ENCODE results near the gene DNAH10. TPM values are rescaled to one million over a fixed set of nuclear protein-coding genes. Genes with fewer than 3 reads are reported as not detected.

The DNAH10 gene
- total and polyA plus RNA-seq, 11 donors, result 0.04 to 0.45 (median 0.23) TPM; not detected in 4

- no peak overlapping the region for H3K27ac ChIP-seq
- 58 to 74% (median 70%) methylated on average over 2 of the region's 2 CpGs for WGBS, 4 donors
- ATAC-seq, result no peak
- peaks cover 0 to 21% (median 9%) of the 10 kb centered on the region in 12 donors for H3K9me3 ChIP-seq
- H3K4me3 ChIP-seq, result no peak overlapping the region
- DNase-seq, result no peak
- H3K36me3 ChIP-seq, result no peaks in the 10 kb centered on the region
- intact Hi-C loops (cut with DNase I), result no loop called here
- H3K4me1 ChIP-seq, result no peaks in the 10 kb centered on the region
- TF ChIP-seq POLR2A (IDR thresholded peaks at IDR 0.05), result no peak
- TF ChIP-seq CTCF (IDR thresholded peaks at IDR 0.05), result no peak
- H3K27me3 ChIP-seq, result no peaks in the 10 kb centered on the region
Observed at GRCh38 chr12:123815968-123816367, 53.9 kb downstream of the DNAH10 start.

- peaks cover 0 to 21% (median 9%) of the 10 kb centered on the region in 12 donors for H3K9me3 ChIP-seq
- no peaks in the 10 kb centered on the region for H3K4me1 ChIP-seq
- TF ChIP-seq POLR2A (IDR thresholded peaks at IDR 0.05) (no peak), CTCF (IDR thresholded peaks at IDR 0.05) (no peak)
- no peak overlapping the region for H3K4me3 ChIP-seq
- H3K27me3 ChIP-seq, result peaks cover 0 to under 1% (median 0%) of the 10 kb centered on the region in 9 donors
- H3K27ac ChIP-seq, result no peak overlapping the region
- intact Hi-C loops (cut with DNase I), result no loop called here
- DNase-seq, result no peak
- 91 to 97% (median 94%) methylated on average over 4 of the region's 4 CpGs for WGBS, 4 donors
- ATAC-seq, result no peak
- no peaks in the 10 kb centered on the region for H3K36me3 ChIP-seq
Observed at GRCh38 chr12:123816896-123817537, 54.9 kb downstream of the DNAH10 start.

GRCh38 chr12:123822804-123823203 lies 60.7 kb downstream of the DNAH10 start:
- WGBS, 4 donors, result 79 to 91% (median 86%) methylated on average over 6 of the region's 6 CpGs
- TF ChIP-seq CTCF (IDR thresholded peaks at IDR 0.05), result no peak
- no peak for TF ChIP-seq POLR2A (IDR thresholded peaks at IDR 0.05)
- no peaks in the 10 kb centered on the region for H3K4me1 ChIP-seq
- ATAC-seq (no peak), DNase-seq (no peak)
- H3K27ac ChIP-seq, result no peak overlapping the region
- peaks cover 0 to 5% (median 0%) of the 10 kb centered on the region in 9 donors for H3K27me3 ChIP-seq
- H3K4me3 ChIP-seq, result no peak overlapping the region
- no peaks in the 10 kb centered on the region for H3K36me3 ChIP-seq
- H3K9me3 ChIP-seq, result peaks cover 0 to 10% (median 0%) of the 10 kb centered on the region in 12 donors
- intact Hi-C loops (cut with DNase I), result no loop called here

GRCh38 chr12:123828120-123828519 lies 66.0 kb downstream of the DNAH10 start:
- DNase-seq (no peak), ATAC-seq (no peak)
- Histone ChIP-seq H3K4me3 (no peak overlapping the region), H3K36me3 (no peaks in the 10 kb centered on the region), H3K27ac (no peak overlapping the region), H3K27me3 (no peaks in the 10 kb centered on the region), H3K4me1 (no peaks in the 10 kb centered on the region), H3K9me3 (peaks cover 0 to 17% (median 0%) of the 10 kb centered on the region in 12 donors)
- intact Hi-C loops (cut with DNase I), result no loop called here
- WGBS, 4 donors, result 51 to 65% (median 57%) methylated on average over 3 of the region's 3 CpGs
- TF ChIP-seq CTCF (IDR thresholded peaks at IDR 0.05) (no peak), POLR2A (IDR thresholded peaks at IDR 0.05) (no peak)
